NCI-H1694 (cell line): ENCODE results near the gene OR4F15.

Experiments
- DNase-seq: peaks from one replicate; lab custom pipeline; 2025; lab: John Stamatoyannopoulos, UW

The OR4F15 gene

DNA sequence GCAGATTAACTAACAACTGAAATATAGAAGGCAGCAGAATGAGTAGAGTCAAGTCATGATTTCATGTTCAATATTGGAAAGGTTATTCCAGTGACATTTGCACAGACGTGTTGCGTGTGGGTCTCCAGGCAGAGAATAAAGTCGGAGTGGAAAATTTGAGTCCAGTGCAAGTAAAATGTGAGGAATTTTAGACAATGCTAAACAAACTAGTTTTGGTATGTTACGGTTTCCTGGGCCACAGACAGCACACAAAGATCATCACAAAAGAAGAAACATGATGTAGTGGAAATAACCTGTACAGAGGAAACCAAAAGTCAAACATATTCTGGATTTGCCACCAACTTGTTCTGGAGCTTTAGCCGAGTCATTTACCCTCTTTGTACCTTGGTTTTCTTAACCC, 8.3 kb upstream of the OR4F15 start:
- DNase-seq = no peak

- no peak for DNase-seq
Observed at GRCh38 chr15:101804375-101804774, 7.6 kb upstream of the OR4F15 start.

GRCh38 chr15:101804941-101805340, 7.1 kb upstream of the OR4F15 start:
- no peak for DNase-seq

DNA sequence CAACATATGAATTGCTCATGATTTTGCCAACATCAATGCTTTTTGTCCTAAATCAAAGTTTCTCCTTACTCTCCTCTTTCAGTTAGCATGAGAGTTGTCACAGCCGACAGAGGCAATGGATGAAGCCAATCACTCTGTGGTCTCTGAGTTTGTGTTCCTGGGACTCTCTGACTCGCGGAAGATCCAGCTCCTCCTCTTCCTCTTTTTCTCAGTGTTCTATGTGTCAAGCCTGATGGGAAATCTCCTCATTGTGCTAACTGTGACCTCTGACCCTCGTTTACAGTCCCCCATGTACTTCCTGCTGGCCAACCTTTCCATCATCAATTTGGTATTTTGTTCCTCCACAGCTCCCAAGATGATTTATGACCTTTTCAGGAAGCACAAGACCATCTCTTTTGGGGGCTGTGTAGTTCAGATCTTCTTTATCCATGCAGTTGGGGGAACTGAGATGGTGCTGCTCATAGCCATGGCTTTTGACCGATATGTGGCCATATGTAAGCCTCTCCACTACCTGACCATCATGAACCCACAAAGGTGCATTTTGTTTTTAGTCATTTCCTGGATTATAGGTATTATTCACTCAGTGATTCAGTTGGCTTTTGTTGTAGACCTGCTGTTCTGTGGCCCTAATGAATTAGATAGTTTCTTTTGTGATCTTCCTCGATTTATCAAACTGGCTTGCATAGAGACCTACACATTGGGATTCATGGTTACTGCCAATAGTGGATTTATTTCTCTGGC, 6.2 kb upstream of the OR4F15 start:
- no peak for DNase-seq

- no peak for DNase-seq
Observed at GRCh38 chr15:101807345-101807945, 4.6 kb upstream of the OR4F15 start.

DNA sequence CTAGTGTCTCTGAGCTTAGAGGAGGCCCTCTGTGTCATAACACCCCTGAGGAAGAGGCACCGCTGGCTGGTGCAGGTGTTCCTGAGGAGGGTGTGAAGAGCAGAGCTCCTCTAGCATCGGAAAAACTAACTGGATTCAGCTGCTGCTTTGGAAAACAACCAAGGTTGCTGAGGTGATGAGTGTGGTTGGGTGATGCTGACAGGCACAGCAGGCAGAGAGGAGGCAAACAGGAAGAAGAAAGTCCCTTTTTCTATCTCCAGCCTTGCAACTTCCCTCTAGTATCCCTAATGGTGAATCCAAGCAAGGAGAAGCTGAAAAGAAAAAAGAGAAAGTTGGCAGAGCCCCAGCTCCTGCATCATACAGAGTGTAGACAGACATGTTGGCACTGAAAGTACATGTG, 3.8 kb upstream of the OR4F15 start:
- no peak for DNase-seq

GRCh38 chr15:101810456-101810855, 1.5 kb upstream of the OR4F15 start:
- no peak for DNase-seq

DNA sequence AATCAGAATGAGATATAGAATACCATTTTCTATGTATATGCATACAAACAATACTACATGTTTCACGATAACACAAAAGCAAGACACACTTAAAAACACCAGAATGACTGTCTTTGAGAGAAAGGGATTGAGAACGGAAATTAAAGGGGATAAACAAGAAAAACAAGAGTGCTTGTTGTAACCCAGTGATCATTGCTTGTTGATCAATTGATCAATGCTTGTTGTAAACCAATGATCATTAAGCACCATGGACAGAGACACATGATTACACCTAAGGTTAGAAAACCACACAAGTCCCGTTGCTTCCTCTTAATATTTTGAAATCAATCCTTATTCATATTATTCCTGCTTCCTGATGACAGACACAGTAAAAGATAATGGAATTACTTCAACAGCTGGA, 1.1 kb upstream of the OR4F15 start:
- no peak for DNase-seq

GRCh38 chr15:101813803-101814534, 2.0 kb downstream of the OR4F15 start:
- DNase-seq = no peak

GRCh38 chr15:101820781-101821180, 8.8 kb downstream of the OR4F15 start:
- DNase-seq = no peak

- DNase-seq = no peak
Observed at GRCh38 chr15:101827257-101827656, 15.3 kb downstream of the OR4F15 start.

- no peak for DNase-seq
Observed at GRCh38 chr15:101828774-101829173, 16.8 kb downstream of the OR4F15 start.

- DNase-seq = no peak
Observed at GRCh38 chr15:101841656-101842055, 29.7 kb downstream of the OR4F15 start.

- DNase-seq = no peak
Observed at GRCh38 chr15:101844916-101845315, 32.9 kb downstream of the OR4F15 start.

DNA sequence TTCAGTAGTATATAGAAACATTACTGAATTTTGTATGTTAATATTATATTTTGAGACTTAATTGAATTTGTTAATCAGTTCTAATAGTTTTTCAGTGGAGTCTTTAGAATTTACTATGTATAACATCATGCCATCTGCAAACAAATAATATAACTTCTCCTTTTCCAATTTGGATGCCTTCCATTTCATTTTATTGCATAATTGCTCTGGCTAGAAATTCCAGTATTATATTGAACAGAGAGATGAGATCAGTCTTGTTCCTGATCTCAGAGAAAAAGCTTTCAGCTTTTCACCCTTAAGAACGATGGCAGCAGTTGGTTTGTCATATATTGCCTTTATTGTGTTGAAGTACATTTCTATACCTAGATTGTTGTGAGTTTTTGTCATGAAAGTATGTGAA, 40.4 kb downstream of the OR4F15 start:
- no peak for DNase-seq
